ENCODE results near the gene RASSF1. TPM values are rescaled to one million over a fixed set of nuclear protein-coding genes. Genes with fewer than 3 reads are reported as not detected.

RASSF1 gene
- total RNA-seq, 2 experiments from 2014 or later, result 30.8 to 50.7 TPM

DNA sequence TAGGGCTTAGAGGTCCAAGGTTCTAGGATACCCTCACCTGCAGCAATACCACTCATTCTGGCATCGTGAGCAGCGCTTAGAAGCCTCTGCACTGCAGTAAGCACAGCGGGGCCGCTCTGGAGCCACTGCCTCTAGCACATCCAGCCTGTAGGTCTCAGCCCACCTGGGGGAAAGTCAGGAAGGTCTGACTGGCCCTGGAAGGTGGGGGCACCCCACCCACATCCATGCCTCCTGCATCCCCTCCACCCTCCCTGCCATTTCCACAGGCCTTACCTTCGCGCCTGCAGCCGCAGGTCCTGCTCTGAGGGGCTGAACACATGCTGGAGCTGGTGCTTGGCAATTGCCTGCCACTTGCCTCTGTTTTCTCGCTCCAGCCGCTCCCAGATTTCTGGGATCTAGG lies 901 bp upstream of the RASSF1 start:
- no peaks in the 10 kb centered on the region for H3K9me3 Mint-ChIP-seq (ENCODE audit: low read depth)

DNA sequence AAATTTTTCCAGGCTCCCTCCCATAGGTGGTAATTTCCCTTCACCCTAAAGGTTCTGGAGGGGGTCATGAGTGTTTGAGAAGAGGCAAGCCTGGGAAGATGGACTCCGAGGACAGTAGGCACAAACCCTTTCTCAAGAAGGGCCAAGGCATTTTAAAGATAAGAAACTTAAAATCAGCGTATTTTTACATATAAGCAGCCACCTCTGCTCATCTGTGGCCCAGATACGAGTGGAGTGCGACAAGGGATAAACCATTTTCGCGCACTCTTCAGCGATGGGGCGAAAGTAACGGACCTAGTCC lies 539 bp downstream of the RASSF1 start:
- intact Hi-C loops (cut with DNase I, micrococcal nuclease), result no loop called here
- H3K27ac Mint-ChIP-seq, result peak overlapping the region; percentile 91
- DNase-seq, result no peak
- H3K36me3 Mint-ChIP-seq (ENCODE audit: low read depth), result peaks cover 37% of the 10 kb centered on the region
- no peaks in the 10 kb centered on the region for H3K9me3 Mint-ChIP-seq (ENCODE audit: low read depth)
- H3K4me3 Mint-ChIP-seq, result peak overlapping the region; percentile 83
- POLR2A ChIA-PET, result interaction anchor here (0.8 to 1.6 kb wide), 6 partner anchors 10 to 1926 kb away, joined by 3 to 7 read pairs (median 3); partner anchors contain the start of genes CYB561D2, HYAL3, NAA80 and NPRL2
- no peak for ATAC-seq
- peaks cover 35% of the 10 kb centered on the region for H3K4me1 Mint-ChIP-seq
- CTCF ChIA-PET, result interaction anchor here (0.7 to 1.5 kb wide), 3 partner anchors 9 to 12 kb away, joined by 3 to 8 read pairs (median 3); partner anchors contain the start of genes CYB561D2, NPRL2 and TUSC2
- H3K27me3 Mint-ChIP-seq, result no peaks in the 10 kb centered on the region

More for the DNA sequence above, 901 bp upstream of the RASSF1 start:
- DNase-seq (no peak), ATAC-seq (no peak)
- Mint-ChIP-seq H3K4me3 (peak overlapping the region; percentile 83), H3K27me3 (no peaks in the 10 kb centered on the region), H3K36me3 (ENCODE audit: low read depth) (peaks cover 22% of the 10 kb centered on the region), H3K27ac (no peak overlapping the region), H3K4me1 (peaks cover 27% of the 10 kb centered on the region)
- ChIA-PET POLR2A (no interaction called here), CTCF (interaction anchor here (1.0 to 1.3 kb wide), 3 partner anchors 11 to 43 kb away, joined by 3 to 6 read pairs (median 4); partner anchors contain the start of genes HYAL3 and NAA80)
- intact Hi-C loops (cut with DNase I, micrococcal nuclease), result no loop called here

DNA sequence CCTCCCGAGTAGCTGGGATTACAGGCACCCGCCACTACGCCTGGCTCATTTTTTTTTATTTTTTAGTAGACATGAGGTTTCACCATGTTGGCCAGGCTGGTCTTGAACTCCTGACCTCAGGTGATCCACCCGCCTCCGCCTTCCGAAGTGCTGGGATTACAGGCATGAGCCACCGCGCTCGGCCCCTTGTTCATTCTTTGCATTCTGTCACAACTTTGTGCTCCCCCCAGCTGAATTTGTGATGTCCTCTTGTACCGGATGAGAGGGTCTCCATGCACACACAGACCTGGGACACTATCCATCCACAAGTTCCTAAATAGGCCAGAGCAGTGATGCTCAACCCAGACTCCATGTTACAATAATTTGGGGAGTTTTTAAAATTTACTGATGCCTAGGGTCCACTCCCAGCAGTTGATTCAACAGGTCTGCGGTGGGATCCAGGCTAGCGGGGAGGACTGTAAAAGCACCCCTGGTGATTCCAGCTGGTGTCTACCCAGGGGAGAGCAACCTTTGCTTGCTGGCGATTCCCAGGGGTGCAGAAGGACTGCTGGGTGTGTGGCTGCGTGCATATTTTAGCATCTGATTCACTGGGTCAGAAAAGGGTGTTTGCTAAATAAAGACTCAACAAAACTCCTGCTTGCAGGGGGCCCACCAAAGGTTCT lies 1.0 kb downstream of the RASSF1 start:
- Mint-ChIP-seq H3K27me3 (no peaks in the 10 kb centered on the region), H3K9me3 (ENCODE audit: low read depth) (no peaks in the 10 kb centered on the region), H3K4me3 (peak overlapping the region; percentile 83), H3K4me1 (peaks cover 38% of the 10 kb centered on the region), H3K27ac (peak overlapping the region; percentile 91), H3K36me3 (ENCODE audit: low read depth) (peaks cover 41% of the 10 kb centered on the region)
- no peak for DNase-seq
- intact Hi-C loops (cut with DNase I, micrococcal nuclease), result loop anchor here (5.0 to 10.0 kb wide), 3 partner anchors 273 to 1938 kb away; partner anchors contain the start of genes CISH (in 1 of the 2), TEX264 (in 1 of the 2) and WDR82 (in 1 of the 2)
- ATAC-seq, result no peak
- CTCF ChIA-PET, result interaction anchor here (1.2 to 3.3 kb wide), 4 partner anchors 11 to 93 kb away, joined by 4 to 17 read pairs (median 6); partner anchors contain the start of genes CYB561D2, NPRL2 and TUSC2
- POLR2A ChIA-PET, result interaction anchor here (0.6 to 1.6 kb wide), 3 partner anchors 18 to 266 kb away, joined by 3 to 6 read pairs (median 5); no protein-coding TSS in a partner anchor

DNA sequence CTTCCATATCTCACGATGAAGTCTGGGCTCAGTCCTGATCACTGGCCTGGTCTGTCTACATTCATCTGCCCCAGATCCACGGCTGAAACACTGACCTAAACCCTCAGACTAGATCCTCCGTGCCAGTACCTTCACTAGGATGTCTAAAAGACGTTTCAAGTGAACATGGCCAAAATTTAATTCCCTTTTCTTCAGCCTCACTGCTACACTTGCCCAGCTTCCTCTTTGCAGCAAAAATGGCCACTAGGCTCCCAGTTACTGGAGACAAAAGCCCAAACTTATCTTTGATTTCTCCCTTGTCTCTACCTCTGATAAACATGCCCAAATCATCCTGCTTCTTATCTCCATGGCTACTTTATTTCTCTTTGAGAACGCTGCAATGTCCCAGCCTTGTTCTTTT lies 1.7 kb downstream of the RASSF1 start:
- DNase-seq (no peak), ATAC-seq (no peak)
- H3K9me3 Mint-ChIP-seq (ENCODE audit: low read depth), result no peaks in the 10 kb centered on the region
- ChIA-PET POLR2A (interaction anchor here (0.6 kb wide), 1 partner anchor 267 kb away, joined by 3 read pairs; no protein-coding TSS in a partner anchor), CTCF (interaction anchor here (1.1 to 3.3 kb wide), 4 partner anchors 11 to 92 kb away, joined by 4 to 17 read pairs (median 4); partner anchors contain the start of genes CYB561D2, NPRL2 and TUSC2)
- H3K4me3 Mint-ChIP-seq, result peak overlapping the region; percentile 83
- no peaks in the 10 kb centered on the region for H3K27me3 Mint-ChIP-seq
- intact Hi-C loops (cut with DNase I, micrococcal nuclease), result loop anchor here (5.0 to 10.0 kb wide), 3 partner anchors 273 to 1938 kb away; partner anchors contain the start of genes CISH (in 1 of the 2), TEX264 (in 1 of the 2) and WDR82 (in 1 of the 2)
- peak overlapping the region; percentile 91 for H3K27ac Mint-ChIP-seq
- peaks cover 44% of the 10 kb centered on the region for H3K4me1 Mint-ChIP-seq
- peaks cover 47% of the 10 kb centered on the region for H3K36me3 Mint-ChIP-seq (ENCODE audit: low read depth)

DNA sequence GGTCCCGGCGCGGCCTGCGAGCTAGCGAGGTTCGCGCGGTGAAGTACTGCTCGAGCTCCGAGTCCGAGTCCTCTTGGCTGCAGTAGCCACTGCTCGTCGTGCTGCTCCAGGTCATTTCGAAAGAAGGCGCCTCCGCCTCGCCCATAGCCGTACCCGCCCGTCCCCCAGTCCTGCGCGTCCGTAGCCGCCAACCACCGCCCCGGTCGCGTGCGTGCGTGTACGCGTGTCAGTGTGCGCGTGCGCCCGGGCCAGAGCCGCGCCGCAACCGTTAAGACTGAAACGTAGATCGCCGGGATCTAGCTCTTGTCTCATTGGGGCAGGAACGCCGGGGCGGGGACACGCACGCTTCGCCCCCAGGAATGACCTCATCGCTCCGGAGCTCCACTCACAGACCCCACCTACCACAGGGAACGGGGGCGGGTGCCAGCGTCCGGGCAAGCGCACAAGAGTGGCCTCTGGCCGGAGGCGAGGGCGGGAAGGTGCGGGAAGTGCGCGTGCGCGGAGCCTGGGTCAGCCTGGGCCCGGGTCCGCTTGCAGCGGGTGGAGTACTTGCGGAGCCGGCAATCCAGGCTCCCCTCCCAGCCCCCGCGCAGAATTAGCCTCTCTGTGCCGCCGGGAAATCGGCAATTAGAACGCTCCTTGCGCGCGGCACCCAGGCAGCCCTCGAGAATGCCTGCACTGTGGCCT lies 3.3 kb downstream of the RASSF1 start:
- DNase-seq, result peak; percentile 99
- H3K27ac Mint-ChIP-seq, result peak overlapping the region; percentile 91
- H3K4me3 Mint-ChIP-seq, result peak overlapping the region; percentile 83
- ChIA-PET POLR2A (interaction anchor here (0.6 to 2.6 kb wide), 20 partner anchors 8 to 274 kb away, joined by 3 to 20 read pairs (median 3); partner anchors contain the start of genes CISH, CYB561D2, GNAI2 and HEMK1), CTCF (interaction anchor here (0.6 to 3.3 kb wide), 16 partner anchors 9 to 1330 kb away, joined by 3 to 27 read pairs (median 4); partner anchors contain the start of genes CYB561D2, HYAL2, HYAL3 and IFRD2)
- peak; percentile 82 for ATAC-seq
- H3K36me3 Mint-ChIP-seq (ENCODE audit: low read depth), result peaks cover 57% of the 10 kb centered on the region
- no peaks in the 10 kb centered on the region for H3K9me3 Mint-ChIP-seq (ENCODE audit: low read depth)
- peaks cover 50% of the 10 kb centered on the region for H3K4me1 Mint-ChIP-seq
- no peaks in the 10 kb centered on the region for H3K27me3 Mint-ChIP-seq
- intact Hi-C loops (cut with DNase I, micrococcal nuclease), result loop anchor here (1.0 to 10.0 kb wide), 16 partner anchors 9 to 1940 kb away; partner anchors contain the start of genes CYB561D2 (in 2 of the 2), HYAL3 (in 2 of the 2), NAA80 (in 2 of the 2) and NPRL2 (in 2 of the 2)

DNA sequence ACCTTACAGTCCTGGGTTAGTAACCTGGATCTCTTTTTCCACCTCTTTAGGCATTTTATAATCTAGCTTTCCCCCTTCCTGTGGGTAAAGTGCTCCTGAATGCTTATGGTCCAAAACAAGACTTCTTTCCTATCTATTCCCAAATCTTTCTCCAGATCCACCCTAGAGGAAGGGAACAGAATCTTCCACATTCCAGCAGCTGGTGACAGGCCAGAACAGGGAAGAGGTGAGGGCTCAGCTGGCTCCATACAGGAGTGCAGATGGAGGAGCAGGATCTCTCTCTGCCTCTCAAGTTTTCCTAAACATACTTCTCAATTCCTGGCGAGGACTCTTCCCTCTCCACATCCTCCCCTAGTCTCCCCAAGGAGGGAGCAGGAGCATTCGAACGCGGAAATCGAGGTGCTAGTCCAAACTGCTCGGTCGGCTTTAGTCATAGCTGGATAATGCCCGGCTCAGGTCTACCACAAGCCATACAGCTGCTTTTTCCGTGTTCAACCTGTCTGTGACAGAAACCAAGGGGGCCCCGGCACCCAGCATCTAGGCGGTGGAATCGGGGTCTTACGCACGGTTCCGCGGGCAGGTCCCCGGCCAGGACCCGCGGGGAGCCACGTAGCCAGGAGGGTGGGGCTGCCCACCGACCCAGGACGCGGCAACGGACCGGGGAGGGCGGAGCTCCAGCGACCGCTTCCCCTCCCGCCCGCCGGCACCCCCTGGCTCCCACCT lies 4.0 kb downstream of the RASSF1 start:
- intact Hi-C loops (cut with DNase I, micrococcal nuclease), result loop anchor here (1.0 to 10.0 kb wide), 16 partner anchors 8 to 1941 kb away; partner anchors contain the start of genes CYB561D2 (in 2 of the 2), HYAL3 (in 2 of the 2), NAA80 (in 2 of the 2) and NPRL2 (in 2 of the 2)
- peak overlapping the region; percentile 83 for H3K4me3 Mint-ChIP-seq
- peaks cover 63% of the 10 kb centered on the region for H3K36me3 Mint-ChIP-seq (ENCODE audit: low read depth)
- DNase-seq (no peak), ATAC-seq (peak; percentile 25)
- ChIA-PET POLR2A (interaction anchor here (0.6 to 2.6 kb wide), 19 partner anchors 8 to 1373 kb away, joined by 3 to 20 read pairs (median 4); partner anchors contain the start of genes CISH, CYB561D2, HEMK1 and HYAL3), CTCF (interaction anchor here (0.6 to 3.3 kb wide), 17 partner anchors 8 to 1330 kb away, joined by 3 to 27 read pairs (median 4); partner anchors contain the start of genes CYB561D2, HYAL2, HYAL3 and NAA80)
- H3K4me1 Mint-ChIP-seq, result peaks cover 50% of the 10 kb centered on the region
- H3K27ac Mint-ChIP-seq, result peak overlapping the region; percentile 94
- H3K9me3 Mint-ChIP-seq (ENCODE audit: low read depth), result no peaks in the 10 kb centered on the region
- H3K27me3 Mint-ChIP-seq, result no peaks in the 10 kb centered on the region

DNA sequence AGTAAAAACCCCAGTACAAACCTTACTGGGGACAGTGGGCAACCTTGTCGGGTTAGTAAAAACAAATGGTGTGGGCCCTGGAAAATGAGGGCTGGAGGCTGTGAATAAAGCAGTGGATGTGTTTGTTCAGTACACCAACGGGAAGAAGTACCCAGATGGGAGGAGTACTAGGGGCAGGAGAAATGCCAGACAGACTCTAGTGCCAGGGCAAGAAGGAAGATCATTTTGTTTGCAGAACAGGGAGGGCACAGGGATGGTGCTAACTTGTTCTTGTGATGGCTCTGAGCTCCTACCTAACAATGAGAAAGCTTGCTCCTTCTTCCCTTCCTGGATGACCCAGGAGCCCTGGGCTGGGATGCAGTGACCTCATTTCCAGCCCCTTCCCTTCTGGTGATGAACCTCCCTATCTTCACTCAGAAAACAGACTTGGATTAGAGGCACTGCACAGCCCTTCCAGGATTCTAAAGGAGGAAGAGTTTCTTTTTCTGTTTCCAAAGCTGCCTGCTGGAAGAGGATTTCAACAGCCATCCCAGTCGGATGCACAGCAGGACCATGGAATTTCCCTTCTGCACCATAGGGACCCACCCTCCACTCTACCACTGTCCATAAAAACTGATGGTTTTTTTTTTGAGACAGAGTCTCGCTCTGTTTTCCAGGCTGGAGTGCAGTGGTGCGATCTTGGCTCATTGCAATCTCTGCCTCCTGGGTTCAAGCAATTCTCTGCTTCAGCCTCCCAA lies 6.1 kb downstream of the RASSF1 start:
- Mint-ChIP-seq H3K9me3 (ENCODE audit: low read depth) (no peaks in the 10 kb centered on the region), H3K4me3 (peak overlapping the region; percentile 51), H3K36me3 (ENCODE audit: low read depth) (peaks cover 73% of the 10 kb centered on the region), H3K4me1 (peaks cover 38% of the 10 kb centered on the region), H3K27ac (peak overlapping the region; percentile 84), H3K27me3 (no peaks in the 10 kb centered on the region)
- DNase-seq (no peak), ATAC-seq (no peak)
- ChIA-PET POLR2A (interaction anchor here (0.7 to 1.1 kb wide), 2 partner anchors 13 to 43 kb away, joined by 3 to 11 read pairs; no protein-coding TSS in a partner anchor), CTCF (interaction anchor here (0.6 to 1.5 kb wide), 8 partner anchors 10 to 1241 kb away, joined by 3 to 6 read pairs (median 3); partner anchors contain the start of genes CYB561D2, HYAL3, NAA80 and NPRL2)
- intact Hi-C loops (cut with DNase I, micrococcal nuclease), result loop anchor here (5.0 to 10.0 kb wide), 3 partner anchors 278 to 1943 kb away; partner anchors contain the start of genes CISH (in 1 of the 2), TEX264 (in 1 of the 2) and WDR82 (in 1 of the 2)

DNA sequence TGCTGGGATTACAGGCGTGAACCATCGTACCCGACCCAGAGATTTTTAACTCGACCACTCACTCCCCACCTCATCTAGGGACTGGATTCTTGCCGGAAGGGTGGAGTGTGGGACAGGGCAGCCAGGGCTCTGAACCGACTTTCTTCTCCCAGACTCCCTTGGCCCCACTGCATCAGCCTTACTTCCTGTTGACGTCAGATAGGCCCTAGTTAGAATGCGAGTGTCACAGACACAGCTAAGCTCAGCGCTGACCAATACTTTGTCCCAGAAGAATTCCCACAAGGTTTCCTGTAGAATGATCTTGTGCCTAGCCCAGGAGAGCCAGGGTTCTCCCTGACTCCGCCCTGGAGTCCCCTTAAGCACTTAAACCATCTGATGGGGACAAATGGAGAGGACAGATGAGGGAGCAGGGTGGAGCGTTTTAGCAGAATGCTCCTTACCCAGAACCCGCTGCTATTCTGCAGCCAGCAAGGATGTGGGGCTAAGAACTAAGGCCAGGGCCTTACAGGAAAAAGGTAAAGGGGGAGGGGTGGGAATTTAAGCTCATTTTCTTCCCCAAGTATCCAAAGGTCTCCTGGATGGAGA lies 6.8 kb downstream of the RASSF1 start:
- Mint-ChIP-seq H3K27me3 (no peaks in the 10 kb centered on the region), H3K4me3 (peak overlapping the region; percentile 51), H3K9me3 (ENCODE audit: low read depth) (no peaks in the 10 kb centered on the region), H3K4me1 (peaks cover 35% of the 10 kb centered on the region), H3K36me3 (ENCODE audit: low read depth) (peaks cover 72% of the 10 kb centered on the region), H3K27ac (peak overlapping the region; percentile 84)
- ATAC-seq (no peak), DNase-seq (no peak)
- intact Hi-C loops (cut with DNase I, micrococcal nuclease), result loop anchor here in 1 of 2 experiments (10.0 kb wide), 1 partner anchor 1341 kb away; the partner anchor contains the start of gene TEX264
- ChIA-PET POLR2A (interaction anchor here (0.6 to 1.1 kb wide), 2 partner anchors 14 to 1091 kb away, joined by 3 read pairs; no protein-coding TSS in a partner anchor), CTCF (interaction anchor here (0.7 to 1.5 kb wide), 6 partner anchors 9 to 92 kb away, joined by 3 to 6 read pairs (median 4); partner anchors contain the start of genes CYB561D2 and NPRL2)

DNA sequence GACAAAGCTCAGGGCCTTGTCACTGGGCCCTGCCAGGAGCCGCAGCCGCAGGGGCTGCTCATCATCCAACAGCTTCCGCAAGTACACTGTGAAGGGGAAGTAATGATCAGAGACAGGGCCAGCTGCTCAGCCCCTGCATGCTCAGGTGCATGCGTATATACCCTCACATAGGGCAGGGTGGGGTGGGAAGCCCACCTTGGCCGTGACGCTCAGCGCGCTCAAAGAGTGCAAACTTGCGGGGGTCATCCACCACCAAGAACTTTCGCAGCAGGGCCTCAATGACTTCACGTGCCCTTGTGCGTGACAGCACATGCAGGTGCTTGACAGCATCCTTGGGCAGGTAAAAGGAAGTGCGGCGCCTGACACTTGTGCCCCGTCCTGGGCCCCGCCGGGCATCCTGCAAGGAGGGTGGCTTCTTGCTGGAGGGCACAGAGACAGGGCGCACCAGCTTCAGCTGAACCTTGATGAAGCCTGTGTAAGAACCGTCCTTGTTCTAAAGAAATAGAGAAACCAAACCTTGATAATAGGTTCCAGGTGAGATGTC lies 9.2 kb downstream of the RASSF1 start:
- DNase-seq, result no peak
- Mint-ChIP-seq H3K9me3 (ENCODE audit: low read depth) (no peaks in the 10 kb centered on the region), H3K36me3 (ENCODE audit: low read depth) (peaks cover 63% of the 10 kb centered on the region), H3K27me3 (no peaks in the 10 kb centered on the region), H3K4me1 (peaks cover 43% of the 10 kb centered on the region), H3K4me3 (no peak overlapping the region), H3K27ac (no peak overlapping the region)
- POLR2A ChIA-PET, result no interaction called here
- CTCF ChIA-PET, result interaction anchor here (1.7 kb wide), 1 partner anchor 9 kb away, joined by 6 read pairs; the partner anchor contains the start of gene HYAL2
- intact Hi-C loops (cut with DNase I, micrococcal nuclease), result loop anchor here in 1 of 2 experiments (10.0 kb wide), 1 partner anchor 1343 kb away; the partner anchor contains the start of gene TEX264
- no peak for ATAC-seq
